GM10847 (cell line): ENCODE results near the gene RPL5.

Experiments
- POLR2A ChIP-seq: IDR thresholded peaks from 2 replicates; pipeline ENCODE4 v1.6.1; 2011; ENCODE audit not compliant: insufficient read length; ENCODE audit errors: extremely low read depth

The RPL5 gene

GRCh38 chr1:92862605-92863004 lies 30.8 kb downstream of the RPL5 start:
- TF ChIP-seq POLR2A = no peak

- TF ChIP-seq POLR2A = no peak
These were observed 32.3 kb downstream of the RPL5 start for GRCh38 chr1:92864131-92864530.

- TF ChIP-seq POLR2A = no peak
These were observed 38.8 kb downstream of the RPL5 start for GRCh38 chr1:92870591-92870990.

- TF ChIP-seq POLR2A = no peak
These were observed 40.9 kb downstream of the RPL5 start for GRCh38 chr1:92872719-92873118.

GRCh38 chr1:92874987-92875386 lies 43.1 kb downstream of the RPL5 start:
- no peak for TF ChIP-seq POLR2A

GRCh38 chr1:92876351-92876750 lies 44.5 kb downstream of the RPL5 start:
- no peak for TF ChIP-seq POLR2A

GRCh38 chr1:92877081-92877711 lies 45.4 kb downstream of the RPL5 start:
- no peak for TF ChIP-seq POLR2A

- no peak for TF ChIP-seq POLR2A
These were observed 46.0 kb downstream of the RPL5 start for GRCh38 chr1:92877792-92878191.

- no peak for TF ChIP-seq POLR2A
These were observed 47.6 kb downstream of the RPL5 start for GRCh38 chr1:92879316-92879968.

- no peak for TF ChIP-seq POLR2A
These were observed 49.6 kb downstream of the RPL5 start for GRCh38 chr1:92881391-92881790.

GRCh38 chr1:92882819-92883218 lies 51.0 kb downstream of the RPL5 start:
- TF ChIP-seq POLR2A = no peak

- TF ChIP-seq POLR2A = no peak
These were observed 51.5 kb downstream of the RPL5 start for GRCh38 chr1:92883297-92883696.

- no peak for TF ChIP-seq POLR2A
These were observed 52.4 kb downstream of the RPL5 start for GRCh38 chr1:92884195-92884594.

GRCh38 chr1:92886886-92887419 lies 55.1 kb downstream of the RPL5 start:
- no peak for TF ChIP-seq POLR2A

GRCh38 chr1:92887465-92887864 lies 55.6 kb downstream of the RPL5 start:
- no peak for TF ChIP-seq POLR2A
